PC-9 (cell line): ENCODE results near the gene EXOSC7. TPM values are rescaled to one million over a fixed set of nuclear protein-coding genes. Genes with fewer than 3 reads are reported as not detected.

ENCODE experiments used
- BruUV-seq: library from RNA; stranded (reverse); fragments of 400-500 nt; replicated peaks from 2 replicates; lab custom pipeline; 2021; lab: Mats Ljungman, UMichigan
- CTCF ChIA-PET: fragments of 300-600 bp; sonication (Branson Sonifier 250); formaldehyde crosslinking; loops from one replicate; lab custom pipeline; 2022; ENCODE audit warnings: antibody characterized with exemption; lab: Charles Lee
- POLR2A ChIA-PET: fragments of 300-600 bp; sonication (Branson Sonifier 250); formaldehyde crosslinking; loops from one replicate; lab custom pipeline; 2022; ENCODE audit warnings: antibody characterized with exemption; ENCODE audit not compliant: unreplicated experiment; lab: Charles Lee
- DNase-seq, 2 experiments: peaks; one replicate each; pipeline versions ENCODE4 v3.0.0 to v3.0.0-alpha.2; 2015 to 2022; ENCODE audit warnings: mixed read lengths in 1 of 2
- H2AFZ ChIP-seq: fragments of 200-600 bp; sonication (generic); 2 replicates; pipeline ENCODE4 v1.8.1; 2017; ENCODE audit warnings: antibody characterized with exemption
- H3F3A ChIP-seq: fragments of 200-600 bp; sonication (generic); 2 replicates; pipeline ENCODE4 v1.8.1; 2017; ENCODE audit warnings: antibody characterized with exemption, mild to moderate bottlenecking, low read depth; ENCODE audit not compliant: insufficient read depth
- H3K27ac ChIP-seq: fragments of 200-600 bp; sonication (generic); 2 replicates; pipeline ENCODE4 v1.6.1; 2016; ENCODE audit warnings: mixed run types
- H3K27me3 ChIP-seq: fragments of 200-600 bp; sonication (generic); 2 replicates; pipeline ENCODE4 v1.6.1; 2016; ENCODE audit warnings: low read depth, mixed run types; ENCODE audit not compliant: insufficient read depth
- H3K36me3 ChIP-seq: fragments of 200-600 bp; sonication (generic); 2 replicates; pipeline ENCODE4 v1.6.1; 2016; ENCODE audit warnings: low read depth, mixed run types
- H3K4me1 ChIP-seq: fragments of 200-600 bp; sonication (generic); replicated peaks from 2 replicates; pipeline ENCODE4 v1.6.1; 2016; ENCODE audit warnings: mixed run types; ENCODE audit not compliant: insufficient read depth
- H3K4me2 ChIP-seq: fragments of 200-600 bp; sonication (generic); 2 replicates; pipeline ENCODE4 v1.6.1; 2017; ENCODE audit warnings: mixed run types
- H3K4me3 ChIP-seq: fragments of 200-600 bp; sonication (generic); 2 replicates; pipeline ENCODE4 v1.6.1; 2016; ENCODE audit warnings: mixed run types
- H3K79me2 ChIP-seq: fragments of 200-600 bp; sonication (generic); 2 replicates; pipeline ENCODE4 v1.6.1; 2017; ENCODE audit warnings: low read depth, mixed run types
- H3K9me2 ChIP-seq: fragments of 200-600 bp; sonication (generic); 2 replicates; pipeline ENCODE4 v1.8.1; 2017; ENCODE audit warnings: mild to moderate bottlenecking; ENCODE audit not compliant: insufficient read depth
- H3K9me3 ChIP-seq: fragments of 200-600 bp; sonication (generic); 2 replicates; pipeline ENCODE4 v1.8.1; 2016; ENCODE audit warnings: low read depth; ENCODE audit not compliant: insufficient read depth
- H4K20me1 ChIP-seq: fragments of 200-600 bp; sonication (generic); 2 replicates; pipeline ENCODE4 v1.8.1; 2017; ENCODE audit not compliant: insufficient read depth
- CTCF ChIP-seq: fragments of 200-600 bp; sonication (generic); conservative IDR thresholded peaks from 2 replicates; pipeline ENCODE4 v1.6.1; 2017; ENCODE audit warnings: mixed run types, antibody characterized with exemption, mild to moderate bottlenecking, moderate library complexity
- EZH2 ChIP-seq: fragments of 200-600 bp; sonication (generic); IDR thresholded peaks from 2 replicates; pipeline ENCODE4 v1.8.0; 2017; ENCODE audit warnings: antibody characterized with exemption, low read depth
- intact Hi-C: fragments of 100-400 bp; cut with micrococcal nuclease; formaldehyde crosslinking; loops from one replicate; pipeline ENCODE4 v1.10.0; 2022; ENCODE audit not compliant: unreplicated experiment
- total RNA-seq: library from RNA; stranded (reverse); gene quantifications from 2 replicates; pipeline ENCODE4 v1.2.3, GENCODE V29; 2021

EXOSC7 gene
- total RNA-seq, 1 experiment from 2014 or later: 56.2 TPM

GRCh38 chr3:44981220-44981619, 5.2 kb downstream of the EXOSC7 start:
- H3K27ac ChIP-seq: peak overlapping the region; percentile 80
- peaks cover 12% of the 10 kb centered on the region for H4K20me1 ChIP-seq
- no peaks in the 10 kb centered on the region for H3K9me2 ChIP-seq
- no TSS peak for BruUV-seq
- no peak overlapping the region for H2AFZ ChIP-seq
- peaks cover 79% of the 10 kb centered on the region for H3K4me1 ChIP-seq
- no peak overlapping the region for H3K4me3 ChIP-seq
- peaks cover 16% of the 10 kb centered on the region; the same call in 1 of the 2 replicates for H3K36me3 ChIP-seq
- no peaks in the 10 kb centered on the region for H3K9me3 ChIP-seq
- H3F3A ChIP-seq: peaks cover 41% of the 10 kb centered on the region
- ChIA-PET POLR2A (no interaction called here), CTCF (no interaction called here)
- peak overlapping the region; percentile 49 for H3K4me2 ChIP-seq
- no peak for TF ChIP-seq CTCF
- TF ChIP-seq EZH2: no peak
- no peaks in the 10 kb centered on the region for H3K27me3 ChIP-seq
- peaks cover 91% of the 10 kb centered on the region for H3K79me2 ChIP-seq
- DNase-seq: peak; percentile 28 to 88
- intact Hi-C loops: no loop called here

DNA sequence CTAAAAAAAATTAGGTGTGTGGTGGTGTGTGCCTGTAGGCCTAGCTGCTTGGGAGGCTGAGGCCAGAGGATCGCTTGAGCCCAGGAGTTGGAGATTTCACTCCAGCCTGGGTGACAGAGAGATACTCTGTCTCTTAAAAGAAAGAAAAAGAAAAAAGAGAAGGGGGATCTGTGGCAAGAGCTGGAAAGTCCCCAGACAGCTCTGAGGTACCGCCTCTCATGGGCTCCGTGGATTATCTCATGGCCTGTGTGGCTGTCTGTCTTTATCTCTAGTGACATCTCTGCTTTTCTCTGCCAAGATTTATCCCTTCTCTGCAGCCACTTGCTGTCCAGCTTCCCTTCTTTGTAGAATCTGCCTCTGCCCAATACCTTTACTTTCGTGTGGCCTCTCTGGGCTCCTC, 5.7 kb downstream of the EXOSC7 start:
- peak overlapping the region; percentile 76 for H3K4me2 ChIP-seq
- no peak overlapping the region for H3K4me3 ChIP-seq
- POLR2A ChIA-PET: interaction anchor here (0.6 kb wide), 1 partner anchor 22 kb away, joined by 5 read pairs; no protein-coding TSS in a partner anchor
- DNase-seq: no peak
- CTCF ChIA-PET: no interaction called here
- no peaks in the 10 kb centered on the region for H3K9me2 ChIP-seq
- peaks cover 91% of the 10 kb centered on the region for H3K79me2 ChIP-seq
- peaks cover 12% of the 10 kb centered on the region for H4K20me1 ChIP-seq
- intact Hi-C loops: no loop called here
- H3K27ac ChIP-seq: peak overlapping the region; percentile 80
- H3F3A ChIP-seq: peaks cover 41% of the 10 kb centered on the region
- no TSS peak for BruUV-seq
- H3K9me3 ChIP-seq: no peaks in the 10 kb centered on the region
- peaks cover 16% of the 10 kb centered on the region; the same call in 1 of the 2 replicates for H3K36me3 ChIP-seq
- H3K4me1 ChIP-seq: peaks cover 79% of the 10 kb centered on the region
- H2AFZ ChIP-seq: no peak overlapping the region
- no peak for TF ChIP-seq EZH2
- no peaks in the 10 kb centered on the region for H3K27me3 ChIP-seq

DNA sequence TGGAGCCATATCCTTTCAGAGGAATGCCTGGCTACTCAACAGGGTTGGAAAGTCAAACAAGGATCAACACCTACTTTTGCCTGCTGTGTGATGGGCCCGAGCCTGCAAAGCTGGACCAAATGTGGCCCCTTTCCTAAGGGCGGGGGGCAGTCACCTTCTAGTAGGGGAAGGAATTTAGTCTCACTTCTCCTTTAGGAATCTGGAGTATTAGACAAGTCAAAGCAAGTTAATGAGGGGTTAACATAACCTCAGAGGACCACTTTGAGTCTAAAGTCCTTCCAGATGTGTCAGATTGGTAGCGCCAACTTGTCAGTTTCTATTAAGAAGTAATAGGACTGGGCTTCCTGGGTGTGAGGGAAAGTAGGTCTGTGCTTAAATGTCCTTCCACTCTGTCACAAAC, 6.8 kb downstream of the EXOSC7 start:
- Histone ChIP-seq H3K4me3 (peak overlapping the region; percentile 31; the same call in 1 of the 2 replicates), H3K4me1 (peaks cover 72% of the 10 kb centered on the region), H3K9me2 (no peaks in the 10 kb centered on the region), H4K20me1 (peaks cover 12% of the 10 kb centered on the region), H3K4me2 (peak overlapping the region; percentile 76), H3K27me3 (no peaks in the 10 kb centered on the region), H3F3A (peaks cover 48% of the 10 kb centered on the region), H3K9me3 (no peaks in the 10 kb centered on the region), H3K79me2 (peaks cover 91% of the 10 kb centered on the region), H2AFZ (no peak overlapping the region), H3K36me3 (0 out of 2 replicates have a peak, but pooled peaks cover 10% of the 10 kb centered on the region), H3K27ac (peak overlapping the region; percentile 80)
- TF ChIP-seq EZH2: no peak
- TF ChIP-seq CTCF: no peak
- ChIA-PET CTCF (interaction anchor here (1.2 kb wide), 1 partner anchor 67 kb away, joined by 3 read pairs; no protein-coding TSS in a partner anchor), POLR2A (interaction anchor here (0.8 kb wide), 1 partner anchor 173 kb away, joined by 6 read pairs; no protein-coding TSS in a partner anchor)
- no peak for DNase-seq
- BruUV-seq: no TSS peak
- intact Hi-C loops: no loop called here
